Measurements from ENCODE around the gene C1QTNF6. TPM values are rescaled to one million over a fixed set of nuclear protein-coding genes. Genes with fewer than 3 reads are reported as not detected.

The C1QTNF6 gene
- total RNA-seq, 1 donor from 2014 or later = 4.6 TPM

- H3K27ac ChIP-seq = no peak overlapping the region
- peaks cover 0 to 5% of the 10 kb centered on the region in 2 donors for H3K36me3 ChIP-seq
- H3K9me3 ChIP-seq = no peaks in the 10 kb centered on the region
- intact Hi-C loops (cut with DNase I) = no loop called here
- no peaks in the 10 kb centered on the region for H3K27me3 ChIP-seq
- TF ChIP-seq CTCF (IDR thresholded peaks at IDR 0.05) = no peak
- H3K4me3 ChIP-seq = no peak overlapping the region
- DNase-seq (ENCODE audit: low spot score in 2 of 2) = no peak
- peaks cover 6 to 20% of the 10 kb centered on the region in 2 donors for H3K4me1 ChIP-seq
These were observed 4.3 kb downstream of the C1QTNF6 start for GRCh38 chr22:37183432-37184379.

GRCh38 chr22:37182949-37183245 is 5.2 kb downstream of the C1QTNF6 start:
- intact Hi-C loops (cut with DNase I) = no loop called here
- no peak for TF ChIP-seq CTCF (IDR thresholded peaks at IDR 0.05)
- Histone ChIP-seq H3K27ac (no peak overlapping the region), H3K36me3 (peaks cover 0 to 5% of the 10 kb centered on the region in 2 donors), H3K4me3 (no peak overlapping the region), H3K4me1 (peaks cover 6 to 12% of the 10 kb centered on the region in 2 donors), H3K27me3 (no peaks in the 10 kb centered on the region), H3K9me3 (no peaks in the 10 kb centered on the region)
- no peak for DNase-seq (ENCODE audit: low spot score in 2 of 2)

DNA sequence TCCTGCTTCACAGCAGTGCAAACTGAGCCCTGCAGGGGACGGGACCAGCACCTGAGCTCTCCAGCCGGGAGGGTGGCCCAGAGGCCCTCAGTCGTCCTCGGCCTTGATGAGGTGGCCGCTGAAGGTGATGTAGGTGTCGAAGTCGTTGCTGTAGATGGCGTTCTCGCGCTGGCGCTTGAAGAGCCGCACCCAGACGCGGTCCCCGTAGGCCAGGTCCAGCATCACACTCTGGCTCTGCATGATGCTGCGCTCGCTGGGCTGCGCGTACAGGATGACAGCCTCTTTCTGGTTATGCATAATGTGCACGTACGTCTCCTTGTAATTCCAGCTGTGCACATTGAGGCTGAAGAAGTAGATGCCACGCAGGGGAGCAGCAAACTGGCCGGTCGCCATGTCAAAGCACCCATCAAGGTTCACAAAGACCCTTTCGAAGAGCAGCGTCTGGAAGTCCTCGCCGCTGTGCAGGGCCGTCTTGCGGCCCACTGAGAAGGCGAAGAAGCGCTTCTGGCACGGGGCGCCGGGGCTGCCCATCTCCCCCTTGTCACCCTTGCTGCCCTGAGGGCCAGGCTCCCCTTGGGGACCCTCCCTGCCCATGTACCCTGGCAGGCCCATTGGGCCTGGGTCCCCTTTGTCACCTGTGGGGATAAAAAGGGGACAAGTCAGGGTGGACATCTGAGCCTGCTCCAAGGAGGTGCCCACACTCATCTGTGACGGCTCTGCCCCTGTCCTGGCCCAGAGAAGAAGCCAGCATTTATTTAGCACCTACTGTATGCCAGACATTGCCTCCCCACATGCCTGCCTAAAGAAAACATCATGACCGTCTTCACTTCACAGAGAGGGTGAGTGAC is 5.7 kb downstream of the C1QTNF6 start:
- Histone ChIP-seq H3K27me3 (no peaks in the 10 kb centered on the region), H3K4me1 (peaks cover 5 to 6% of the 10 kb centered on the region in 2 donors), H3K36me3 (peaks cover 0 to 5% of the 10 kb centered on the region in 2 donors), H3K27ac (no peak overlapping the region), H3K4me3 (no peak overlapping the region), H3K9me3 (no peaks in the 10 kb centered on the region)
- DNase-seq (ENCODE audit: low spot score in 2 of 2) = no peak
- intact Hi-C loops (cut with DNase I) = no loop called here
- TF ChIP-seq CTCF (IDR thresholded peaks at IDR 0.05) = no peak

- Histone ChIP-seq H3K27me3 (no peaks in the 10 kb centered on the region), H3K27ac (no peak overlapping the region), H3K4me1 (peaks cover 4% of the 10 kb centered on the region in 2 donors), H3K4me3 (no peak overlapping the region), H3K36me3 (peaks cover 0 to 5% of the 10 kb centered on the region in 2 donors), H3K9me3 (no peaks in the 10 kb centered on the region)
- DNase-seq (ENCODE audit: low spot score in 2 of 2) = no peak
- intact Hi-C loops (cut with DNase I) = no loop called here
- TF ChIP-seq CTCF (IDR thresholded peaks at IDR 0.05) = no peak
These were observed 6.4 kb downstream of the C1QTNF6 start for GRCh38 chr22:37181681-37182080.

GRCh38 chr22:37180531-37181231 is 7.4 kb downstream of the C1QTNF6 start:
- H3K27me3 ChIP-seq = no peaks in the 10 kb centered on the region
- H3K27ac ChIP-seq = no peak overlapping the region
- DNase-seq (ENCODE audit: low spot score in 2 of 2) = peak in 1 of 2 donors; percentile 63
- H3K36me3 ChIP-seq = peaks cover 0 to 5% of the 10 kb centered on the region in 2 donors
- no peak for TF ChIP-seq CTCF (IDR thresholded peaks at IDR 0.05)
- intact Hi-C loops (cut with DNase I) = no loop called here
- no peak overlapping the region for H3K4me3 ChIP-seq
- peaks cover 12 to 13% of the 10 kb centered on the region in 2 donors for H3K4me1 ChIP-seq
- no peaks in the 10 kb centered on the region for H3K9me3 ChIP-seq

Measured in ascending aorta (tissue), 2 donors.